Measurements from ENCODE around the gene BACH2.

The BACH2 gene

DNA sequence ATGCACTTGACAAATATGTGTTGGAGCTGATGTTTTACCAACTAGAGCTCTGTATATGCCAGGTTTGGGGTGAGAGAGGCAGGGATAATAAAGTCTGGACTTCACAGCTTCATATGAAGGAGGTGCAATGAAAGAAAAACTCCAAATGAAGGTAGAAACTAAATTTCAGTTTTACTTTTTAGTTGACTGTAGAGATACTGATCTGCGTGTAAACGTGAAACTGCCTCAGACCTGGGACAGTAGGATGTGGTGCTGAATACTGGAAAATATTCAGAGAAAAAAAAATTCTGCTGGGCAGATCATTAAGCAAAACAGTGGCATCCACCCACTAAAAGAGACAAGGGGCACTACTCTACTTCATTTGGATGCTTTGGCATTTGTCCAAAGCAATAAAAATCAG is 94.5 kb downstream of the BACH2 start:
- no peak for DNase-seq (ENCODE audit: low read depth in 1 of 2, low spot score in 1 of 2)
- in situ Hi-C loops (cut with HindIII; ENCODE audit: low pct_unique_long_range_greater_than_20kb, low sequenced_read_pairs): no loop called here
- no peak for TF ChIP-seq JUND (IDR thresholded peaks at IDR 0.05; ENCODE audit: low read depth)

- in situ Hi-C loops (cut with HindIII; ENCODE audit: low pct_unique_long_range_greater_than_20kb, low sequenced_read_pairs): no loop called here
- TF ChIP-seq JUND (IDR thresholded peaks at IDR 0.05; ENCODE audit: low read depth): no peak
- DNase-seq (ENCODE audit: low read depth in 1 of 2, low spot score in 1 of 2): no peak
Observed at GRCh38 chr6:90199900-90200299, 96.7 kb downstream of the BACH2 start.

GRCh38 chr6:90198758-90199425 is 97.8 kb downstream of the BACH2 start:
- no peak for DNase-seq (ENCODE audit: low read depth in 1 of 2, low spot score in 1 of 2)
- TF ChIP-seq JUND (IDR thresholded peaks at IDR 0.05; ENCODE audit: low read depth): no peak
- in situ Hi-C loops (cut with HindIII; ENCODE audit: low pct_unique_long_range_greater_than_20kb, low sequenced_read_pairs): no loop called here

GRCh38 chr6:90197854-90198496 is 98.7 kb downstream of the BACH2 start:
- DNase-seq (ENCODE audit: low read depth in 1 of 2, low spot score in 1 of 2): peak in 1 of 2 experiments; percentile 26
- no peak for TF ChIP-seq JUND (IDR thresholded peaks at IDR 0.05; ENCODE audit: low read depth)
- in situ Hi-C loops (cut with HindIII; ENCODE audit: low pct_unique_long_range_greater_than_20kb, low sequenced_read_pairs): no loop called here

DNA sequence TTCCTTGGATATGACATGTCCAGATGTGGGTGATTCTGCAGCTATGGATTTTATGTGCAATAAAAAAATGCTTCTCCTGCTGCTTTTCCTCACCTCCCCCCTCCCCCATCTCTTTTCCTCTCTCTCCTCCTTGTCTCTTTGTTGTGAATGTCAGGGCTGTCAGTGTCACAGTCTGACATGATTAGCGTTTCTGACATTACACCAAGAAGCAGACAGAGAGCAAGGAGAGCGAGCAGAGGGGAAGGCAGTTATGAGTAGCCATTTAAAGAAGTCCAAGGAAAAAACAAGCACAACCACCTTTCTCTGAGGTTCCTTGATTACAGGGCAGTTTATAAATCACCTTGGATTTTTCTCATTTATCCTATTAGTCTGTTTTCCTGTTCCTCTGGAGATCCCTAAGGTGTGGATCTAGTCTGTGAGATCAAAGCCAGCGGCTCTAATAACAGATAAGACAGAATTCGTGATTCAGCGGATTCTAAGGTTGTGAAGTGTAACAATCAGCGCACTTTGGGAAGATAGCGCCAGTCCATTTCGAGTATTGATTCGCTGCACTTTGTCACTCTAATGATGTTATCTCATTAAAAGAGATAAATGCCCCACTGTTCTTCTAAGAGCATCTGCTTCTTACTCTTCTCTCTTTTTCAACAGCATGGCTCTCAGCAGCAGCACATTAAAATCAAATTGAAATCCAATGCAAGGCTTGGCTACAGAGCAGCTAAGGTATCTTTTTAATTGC is 101.4 kb downstream of the BACH2 start:
- no peak for TF ChIP-seq JUND (IDR thresholded peaks at IDR 0.05; ENCODE audit: low read depth)
- in situ Hi-C loops (cut with HindIII; ENCODE audit: low pct_unique_long_range_greater_than_20kb, low sequenced_read_pairs): no loop called here
- DNase-seq (ENCODE audit: low read depth in 1 of 2, low spot score in 1 of 2): no peak

GRCh38 chr6:90194371-90194841 is 102.2 kb downstream of the BACH2 start:
- no peak for DNase-seq (ENCODE audit: low read depth in 1 of 2, low spot score in 1 of 2)
- in situ Hi-C loops (cut with HindIII; ENCODE audit: low pct_unique_long_range_greater_than_20kb, low sequenced_read_pairs): no loop called here
- no peak for TF ChIP-seq JUND (IDR thresholded peaks at IDR 0.05; ENCODE audit: low read depth)

DNA sequence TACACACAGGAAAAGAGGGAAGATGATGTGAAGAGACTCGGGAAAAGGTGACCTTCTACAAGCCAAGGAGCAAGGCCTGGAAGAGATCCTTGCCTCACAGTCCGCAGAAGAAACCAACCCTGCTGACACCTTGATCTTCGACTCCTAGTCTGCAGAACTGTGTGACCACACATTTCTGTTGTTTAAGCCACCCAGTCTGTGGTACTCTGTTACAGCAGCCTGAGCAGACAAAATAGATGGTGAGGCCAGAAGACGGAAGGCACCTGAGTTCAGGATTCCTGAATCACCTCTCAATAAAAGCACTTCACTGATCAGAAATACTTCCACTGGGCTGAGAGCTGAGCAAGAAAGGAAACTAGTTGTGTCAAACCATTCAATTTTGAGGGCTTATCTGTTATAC is 103.3 kb downstream of the BACH2 start:
- TF ChIP-seq JUND (IDR thresholded peaks at IDR 0.05; ENCODE audit: low read depth): no peak
- no peak for DNase-seq (ENCODE audit: low read depth in 1 of 2, low spot score in 1 of 2)
- in situ Hi-C loops (cut with HindIII; ENCODE audit: low pct_unique_long_range_greater_than_20kb, low sequenced_read_pairs): no loop called here

DNA sequence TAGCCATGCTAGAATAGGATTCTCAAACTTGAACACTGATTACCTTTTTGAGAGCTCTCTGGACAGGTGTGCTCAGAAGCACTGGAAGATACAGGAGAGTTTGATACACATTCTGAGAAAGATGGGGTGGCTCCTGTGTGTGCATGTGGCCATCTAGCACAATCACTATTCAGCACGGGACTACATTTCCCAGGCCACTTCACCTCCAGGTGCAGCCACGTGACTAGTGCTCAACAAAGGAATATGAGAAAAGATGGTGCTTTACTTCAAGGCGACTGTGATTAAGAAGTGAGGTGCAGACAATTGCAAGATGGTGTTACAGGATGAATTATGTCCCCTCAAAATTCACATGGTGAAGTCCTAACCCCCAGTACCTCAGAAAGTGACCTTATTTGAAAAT is 103.8 kb downstream of the BACH2 start:
- in situ Hi-C loops (cut with HindIII; ENCODE audit: low pct_unique_long_range_greater_than_20kb, low sequenced_read_pairs): no loop called here
- no peak for DNase-seq (ENCODE audit: low read depth in 1 of 2, low spot score in 1 of 2)
- TF ChIP-seq JUND (IDR thresholded peaks at IDR 0.05; ENCODE audit: low read depth): no peak

GRCh38 chr6:90190752-90191395 is 105.8 kb downstream of the BACH2 start:
- TF ChIP-seq JUND (IDR thresholded peaks at IDR 0.05; ENCODE audit: low read depth): no peak
- DNase-seq (ENCODE audit: low read depth in 1 of 2, low spot score in 1 of 2): no peak
- in situ Hi-C loops (cut with HindIII; ENCODE audit: low pct_unique_long_range_greater_than_20kb, low sequenced_read_pairs): no loop called here

- in situ Hi-C loops (cut with HindIII; ENCODE audit: low pct_unique_long_range_greater_than_20kb, low sequenced_read_pairs): no loop called here
- TF ChIP-seq JUND (IDR thresholded peaks at IDR 0.05; ENCODE audit: low read depth): no peak
- no peak for DNase-seq (ENCODE audit: low read depth in 1 of 2, low spot score in 1 of 2)
Observed at GRCh38 chr6:90190131-90190530, 106.5 kb downstream of the BACH2 start.

DNA sequence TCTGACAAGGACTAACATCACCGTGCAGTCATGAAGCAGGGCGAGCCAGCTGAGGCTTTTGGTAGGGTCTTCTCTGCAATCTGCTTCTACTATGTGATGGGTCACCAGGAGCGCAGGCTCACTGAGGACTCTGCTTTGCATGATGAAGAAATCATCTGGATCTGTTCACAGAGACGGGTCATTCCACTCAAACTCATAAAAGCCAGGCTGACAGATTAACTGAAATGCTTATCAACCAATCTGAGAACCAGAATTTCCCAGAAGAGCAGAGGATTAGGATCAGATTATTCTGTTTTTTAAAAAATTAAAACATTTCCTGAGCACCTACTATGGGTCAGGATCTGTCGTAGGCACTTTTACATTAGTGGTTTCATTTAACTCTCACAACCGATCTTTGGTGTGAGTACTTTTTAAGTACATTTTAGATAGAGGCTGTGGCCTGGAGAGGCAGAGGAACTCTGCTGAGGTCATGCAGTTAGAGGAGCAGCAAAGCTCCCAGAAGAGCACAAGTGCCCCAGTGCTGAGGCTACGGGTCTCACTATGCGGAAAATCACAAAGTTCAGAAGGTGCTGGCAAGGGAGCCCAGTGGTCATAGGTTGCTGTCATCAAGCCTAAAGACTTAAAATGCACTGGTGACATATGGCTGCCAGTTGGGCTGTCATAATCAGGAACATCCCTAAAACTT is 109.1 kb downstream of the BACH2 start:
- no peak for TF ChIP-seq JUND (IDR thresholded peaks at IDR 0.05; ENCODE audit: low read depth)
- in situ Hi-C loops (cut with HindIII; ENCODE audit: low pct_unique_long_range_greater_than_20kb, low sequenced_read_pairs): no loop called here
- DNase-seq (ENCODE audit: low read depth in 1 of 2, low spot score in 1 of 2): no peak

GRCh38 chr6:90186637-90187371 is 109.8 kb downstream of the BACH2 start:
- no peak for DNase-seq (ENCODE audit: low read depth in 1 of 2, low spot score in 1 of 2)
- TF ChIP-seq JUND (IDR thresholded peaks at IDR 0.05; ENCODE audit: low read depth): no peak
- in situ Hi-C loops (cut with HindIII; ENCODE audit: low pct_unique_long_range_greater_than_20kb, low sequenced_read_pairs): no loop called here

Measured in T47D (cell line).